ENCODE results near the gene PTPRN2.
"Not testable (repeated sequence)": the region's sequence is repeated elsewhere in the genome, so short reads cannot be mapped to it uniquely, and the experiment has no call there.

The PTPRN2 gene

GRCh38 chr7:157565981-157566630 is 1021.5 kb downstream of the PTPRN2 start:
- no peak for DNase-seq (ENCODE audit: extremely low read depth, low read depth)
- TF ChIP-seq CTCF (IDR thresholded peaks at IDR 0.05; ENCODE audit: low read depth, low read length), result no peak

- DNase-seq (ENCODE audit: extremely low read depth, low read depth), result no peak
- no peak for TF ChIP-seq CTCF (IDR thresholded peaks at IDR 0.05; ENCODE audit: low read depth, low read length)
Measured at GRCh38 chr7:157565201-157565626, 1022.4 kb downstream of the PTPRN2 start.

- no peak for TF ChIP-seq CTCF (IDR thresholded peaks at IDR 0.05; ENCODE audit: low read depth, low read length)
- no peak for DNase-seq (ENCODE audit: extremely low read depth, low read depth)
Measured at GRCh38 chr7:157564517-157565177, 1023.0 kb downstream of the PTPRN2 start.

GRCh38 chr7:157563467-157564135 is 1024.0 kb downstream of the PTPRN2 start:
- DNase-seq (ENCODE audit: extremely low read depth, low read depth), result not testable (repeated sequence)

- DNase-seq (ENCODE audit: extremely low read depth, low read depth), result not testable (repeated sequence)
Measured at GRCh38 chr7:157562522-157563398, 1024.9 kb downstream of the PTPRN2 start.

GRCh38 chr7:157561816-157562410 is 1025.7 kb downstream of the PTPRN2 start:
- DNase-seq (ENCODE audit: extremely low read depth, low read depth), result no peak
- no peak for TF ChIP-seq CTCF (IDR thresholded peaks at IDR 0.05; ENCODE audit: low read depth, low read length)

- no peak for DNase-seq (ENCODE audit: extremely low read depth, low read depth)
- TF ChIP-seq CTCF (IDR thresholded peaks at IDR 0.05; ENCODE audit: low read depth, low read length), result no peak
Measured at GRCh38 chr7:157561523-157561785, 1026.2 kb downstream of the PTPRN2 start.

Data from AG09319 (cell line).